HG03558 (cell line): ENCODE results near the gene GVQW3.

Experiments
- ATAC-seq: cut with Tn5 transposase; IDR thresholded peaks from one replicate; pipeline ENCODE4 v1.9.1; 2021; ENCODE audit warnings: moderate number of reproducible peaks; ENCODE audit not compliant: unreplicated experiment; ENCODE audit errors: extremely low read depth

The GVQW3 gene

GRCh38 chr11:76380977-76381719 is at the start of gene GVQW3, which contains the start of gene THAP12:
GVQW3 (plus strand) TSS chr11:76381323; CDS start chr11:76381829, 506 bp downstream.
THAP12 (minus strand) TSS chr11:76381132; CDS start chr11:76380836, 296 bp downstream.
- ATAC-seq, result peak; percentile 47

GRCh38 chr11:76334826-76335389 is 46.2 kb upstream of the GVQW3 start:
- no peak for ATAC-seq

GRCh38 chr11:76335842-76336241 is 45.3 kb upstream of the GVQW3 start:
- no peak for ATAC-seq

- ATAC-seq, result no peak
Observed at GRCh38 chr11:76336597-76336996, 44.5 kb upstream of the GVQW3 start.

- ATAC-seq, result no peak
Observed at GRCh38 chr11:76337469-76337868, 43.7 kb upstream of the GVQW3 start.

- no peak for ATAC-seq
Observed at GRCh38 chr11:76337923-76338322, 43.2 kb upstream of the GVQW3 start.

- ATAC-seq, result no peak
Observed at GRCh38 chr11:76339221-76339620, 41.9 kb upstream of the GVQW3 start.

- no peak for ATAC-seq
Observed at GRCh38 chr11:76347466-76347865, 33.7 kb upstream of the GVQW3 start.

- ATAC-seq, result no peak
Observed at GRCh38 chr11:76348348-76348747, 32.8 kb upstream of the GVQW3 start.

GRCh38 chr11:76355172-76355571 is 26.0 kb upstream of the GVQW3 start:
- no peak for ATAC-seq

GRCh38 chr11:76361374-76361773 is 19.7 kb upstream of the GVQW3 start:
- no peak for ATAC-seq

- no peak for ATAC-seq
Observed at GRCh38 chr11:76361776-76362175, 19.3 kb upstream of the GVQW3 start.

GRCh38 chr11:76362716-76363115 is 18.4 kb upstream of the GVQW3 start:
- ATAC-seq, result no peak

GRCh38 chr11:76365038-76365679 is 16.0 kb upstream of the GVQW3 start:
- no peak for ATAC-seq

- no peak for ATAC-seq
Observed at GRCh38 chr11:76368490-76368889, 12.6 kb upstream of the GVQW3 start.

- no peak for ATAC-seq
Observed at GRCh38 chr11:76369406-76369805, 11.7 kb upstream of the GVQW3 start.

GRCh38 chr11:76371170-76371569 is 10.0 kb upstream of the GVQW3 start:
- ATAC-seq, result no peak

- ATAC-seq, result peak; percentile 26
Observed at GRCh38 chr11:76376746-76377558, 4.2 kb upstream of the GVQW3 start.

- no peak for ATAC-seq
Observed at GRCh38 chr11:76379807-76380158, 1.3 kb upstream of the GVQW3 start.

- ATAC-seq, result peak; percentile 9
Observed at GRCh38 chr11:76380159-76380976, 755 bp upstream of the GVQW3 start.
